HFF-Myc (cell line): Measurements from ENCODE around the gene GALNT7.

Source experiments
- DNase-seq: peaks from one replicate; pipeline ENCODE4 v3.0.0-alpha.2; 2011; ENCODE audit warnings: low read depth; ENCODE audit errors: extremely low read depth
- H3K4me3 ChIP-seq: replicated peaks from 2 replicates; pipeline ENCODE4 v1.5.1; 2011; ENCODE audit warnings: low read depth, mild to moderate bottlenecking, control low read depth, low read length
- TF ChIP-seq, protein P1 (sequence below): IDR thresholded peaks from 2 replicates; pipeline ENCODE4 v1.5.1; 2012; ENCODE audit warnings: mild to moderate bottlenecking, low read depth, low read length, control low read depth; ENCODE audit errors: missing control alignments

GALNT7 gene

DNA sequence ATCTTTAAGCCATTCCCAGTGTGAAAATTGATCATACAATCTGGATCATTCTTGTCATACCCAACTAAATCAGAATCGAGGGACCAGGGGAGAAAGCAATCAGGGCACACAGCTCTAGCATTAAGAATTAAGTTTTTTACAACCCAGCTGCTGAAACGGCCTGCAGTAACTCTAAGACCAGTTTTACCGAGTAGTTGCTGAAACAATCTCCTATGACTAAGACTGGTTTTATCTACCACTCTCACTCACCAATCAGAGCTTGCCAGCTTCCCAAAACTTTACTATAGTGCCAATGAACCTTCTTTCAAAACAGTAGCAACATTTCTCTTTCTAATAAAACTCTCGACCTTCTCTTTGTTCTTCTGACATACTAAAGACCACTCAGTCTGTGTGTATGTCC, 199.3 kb downstream of the GALNT7 start:
- TF ChIP-seq, protein P1, sequence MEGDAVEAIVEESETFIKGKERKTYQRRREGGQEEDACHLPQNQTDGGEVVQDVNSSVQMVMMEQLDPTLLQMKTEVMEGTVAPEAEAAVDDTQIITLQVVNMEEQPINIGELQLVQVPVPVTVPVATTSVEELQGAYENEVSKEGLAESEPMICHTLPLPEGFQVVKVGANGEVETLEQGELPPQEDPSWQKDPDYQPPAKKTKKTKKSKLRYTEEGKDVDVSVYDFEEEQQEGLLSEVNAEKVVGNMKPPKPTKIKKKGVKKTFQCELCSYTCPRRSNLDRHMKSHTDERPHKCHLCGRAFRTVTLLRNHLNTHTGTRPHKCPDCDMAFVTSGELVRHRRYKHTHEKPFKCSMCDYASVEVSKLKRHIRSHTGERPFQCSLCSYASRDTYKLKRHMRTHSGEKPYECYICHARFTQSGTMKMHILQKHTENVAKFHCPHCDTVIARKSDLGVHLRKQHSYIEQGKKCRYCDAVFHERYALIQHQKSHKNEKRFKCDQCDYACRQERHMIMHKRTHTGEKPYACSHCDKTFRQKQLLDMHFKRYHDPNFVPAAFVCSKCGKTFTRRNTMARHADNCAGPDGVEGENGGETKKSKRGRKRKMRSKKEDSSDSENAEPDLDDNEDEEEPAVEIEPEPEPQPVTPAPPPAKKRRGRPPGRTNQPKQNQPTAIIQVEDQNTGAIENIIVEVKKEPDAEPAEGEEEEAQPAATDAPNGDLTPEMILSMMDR, result no peak

DNA sequence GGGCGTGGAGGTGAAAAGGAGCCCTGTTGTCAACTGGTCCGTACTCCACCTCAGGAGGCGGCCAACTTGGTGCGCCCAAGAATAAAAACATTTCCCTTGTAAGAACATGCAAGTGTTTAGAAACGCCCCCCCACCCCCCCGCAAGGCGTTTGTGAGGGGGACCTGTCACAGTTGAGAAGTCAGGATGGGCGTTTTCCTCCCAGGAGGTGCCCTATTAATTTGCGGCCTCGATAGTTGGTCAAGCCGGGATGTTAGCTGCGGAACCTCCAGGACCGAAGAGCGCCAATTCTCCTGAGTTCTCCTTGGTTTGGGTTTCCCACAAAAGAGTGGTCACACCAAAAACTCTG, 201.5 kb downstream of the GALNT7 start:
- peak overlapping the region; percentile 93 for H3K4me3 ChIP-seq
- TF ChIP-seq, protein P1, result no peak
- DNase-seq, result no peak

More for the DNA sequence above, 199.3 kb downstream of the GALNT7 start:
- DNase-seq, result no peak
- H3K4me3 ChIP-seq, result peak overlapping the region; percentile 9; the same call in 1 of the 2 replicates

DNA sequence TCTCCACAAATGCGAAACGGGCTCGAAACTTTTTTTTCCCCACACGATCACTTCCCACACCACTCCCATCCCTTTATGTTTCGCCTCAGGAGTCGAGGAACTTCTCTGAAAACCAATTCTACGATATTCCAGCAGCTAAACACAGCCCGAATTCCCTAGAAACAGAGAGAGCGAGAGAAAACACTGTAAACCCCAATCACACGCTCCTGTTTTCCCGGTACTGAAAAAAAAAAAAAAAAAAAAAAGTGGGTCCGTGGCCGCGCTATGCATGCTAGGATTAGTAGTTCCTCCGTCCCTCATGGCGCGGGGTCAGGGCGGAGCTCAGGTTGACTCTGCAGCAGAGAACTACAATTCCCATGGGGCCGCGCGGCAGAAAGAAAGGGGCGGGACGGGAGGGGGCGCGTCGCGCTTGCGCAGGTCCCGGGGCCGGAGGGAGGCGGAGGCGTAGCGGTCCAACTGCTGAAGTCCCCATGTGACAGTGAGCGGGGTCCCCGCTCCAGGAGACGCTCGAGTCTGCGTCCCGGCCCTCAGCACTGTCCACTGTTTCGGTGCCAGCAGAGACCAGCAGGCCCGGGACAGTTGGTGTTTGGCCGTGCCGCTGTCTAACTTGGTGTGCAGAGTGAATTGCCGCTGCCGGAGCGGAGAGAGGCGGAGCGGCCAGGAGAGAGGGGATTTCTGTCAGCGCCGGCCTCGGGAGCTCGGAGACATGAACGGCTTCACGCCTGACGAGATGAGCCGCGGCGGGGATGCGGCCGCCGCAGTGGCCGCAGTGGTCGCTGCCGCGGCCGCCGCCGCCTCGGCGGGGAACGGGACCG, 202.1 kb downstream of the GALNT7 start, which contains the start of gene SAP30:
Gene SAP30, plus strand, starts transcription at position 478 of the 815 bp plus-strand sequence. Its CDS starts 229 bp downstream, at position 707.
- H3K4me3 ChIP-seq, result peak within 1 kb of the TSS; percentile 93
- TF ChIP-seq, protein P1, result no peak
- DNase-seq, result peak; percentile 91

DNA sequence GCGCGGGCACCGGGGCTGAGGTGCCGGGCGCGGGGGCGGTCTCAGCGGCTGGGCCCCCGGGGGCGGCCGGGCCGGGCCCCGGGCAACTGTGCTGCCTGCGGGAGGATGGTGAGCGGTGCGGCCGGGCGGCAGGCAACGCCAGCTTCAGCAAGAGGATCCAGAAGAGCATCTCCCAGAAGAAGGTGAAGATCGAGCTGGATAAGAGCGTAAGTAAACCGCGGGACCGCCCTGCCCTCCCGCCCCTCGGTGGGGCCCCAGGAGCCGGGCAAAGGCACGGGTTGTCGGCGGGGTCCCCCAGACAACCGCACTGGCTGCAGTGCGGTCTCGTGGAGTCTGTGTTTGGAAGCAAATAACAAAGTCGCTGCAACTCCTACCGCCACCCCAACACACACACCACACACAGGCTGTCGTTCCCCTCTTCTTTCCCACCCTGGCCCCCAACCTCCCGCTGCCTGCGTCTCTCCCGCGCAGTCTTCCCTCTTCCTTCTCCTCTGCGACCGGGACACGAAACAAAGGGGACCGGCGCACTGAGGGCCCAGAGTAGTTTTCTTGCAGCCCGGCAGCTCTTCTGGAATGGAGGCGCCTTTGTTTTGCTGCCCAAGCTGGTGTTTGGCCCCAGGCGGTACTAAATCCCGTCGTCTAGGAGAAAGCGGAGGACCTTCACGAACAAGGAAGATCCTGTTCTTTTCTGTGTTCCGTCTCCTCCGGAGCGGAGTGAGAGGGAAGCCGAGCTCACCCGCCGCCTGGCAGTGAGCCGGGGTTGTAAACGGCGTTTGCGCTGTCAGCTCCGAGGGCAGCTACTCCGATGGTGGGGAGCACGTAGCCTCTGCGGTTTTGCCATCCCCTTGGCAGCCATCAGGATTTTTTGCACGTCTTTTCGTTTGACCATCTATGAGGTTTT, 202.9 kb downstream of the GALNT7 start:
- no peak for DNase-seq
- peak overlapping the region; percentile 93 for H3K4me3 ChIP-seq
- TF ChIP-seq, protein P1, result no peak
